Endothelial cell of hepatic sinusoid (primary cell): ENCODE measurements around the gene ABL2.

Experiments used
- in situ Hi-C: cut with HindIII; loops from 2 replicates; pipeline ENCODE4 v1.10.0; 2017; ENCODE audit warnings: low sequenced_read_pairs

Gene ABL2

GRCh38 chr1:179077396-179077795 lies 152.1 kb downstream of the ABL2 start:
- in situ Hi-C loops: no loop called here

- in situ Hi-C loops: no loop called here
Observed at GRCh38 chr1:179066471-179066870, 163.0 kb downstream of the ABL2 start.

GRCh38 chr1:179061360-179062282 lies 167.9 kb downstream of the ABL2 start:
- in situ Hi-C loops: no loop called here

- in situ Hi-C loops: no loop called here
Observed at GRCh38 chr1:179058487-179059483, 170.7 kb downstream of the ABL2 start.

GRCh38 chr1:179055937-179056336 lies 173.5 kb downstream of the ABL2 start:
- in situ Hi-C loops: no loop called here

GRCh38 chr1:179053486-179053885 lies 176.0 kb downstream of the ABL2 start:
- in situ Hi-C loops: no loop called here

- in situ Hi-C loops: no loop called here
Observed at GRCh38 chr1:179052776-179053175, 176.7 kb downstream of the ABL2 start.
